K562 (cell line): ENCODE measurements around the gene MTMR10. TPM values are rescaled to one million over a fixed set of nuclear protein-coding genes. Genes with fewer than 3 reads are reported as not detected.
A peak's percentile ranks its signal among the peaks of the same experiment; 100 is the strongest.

Experiments
- ATAC-seq: fragments of 200-7000 bp; cut with Tn5 transposase; 3 replicates; pipeline ENCODE4 v1.9.1; 2020; ENCODE audit warnings: moderate library complexity
- BruUV-seq: library from RNA; stranded (reverse); fragments of 400-500 nt; replicated peaks from 2 replicates; lab custom pipeline; 2021; lab: Mats Ljungman, UMichigan
- CTCF ChIA-PET: fragments of 300-600 bp; formaldehyde crosslinking; extraction: SDS; loops from one replicate; lab custom pipeline; 2021; ENCODE audit warnings: low intra/inter-chr PET ratio; lab: Yijun Ruan, JAX
- POLR2A ChIA-PET: fragments of 300-600, 350-650 bp; sonication (Branson Sonifier 250); formaldehyde crosslinking; extraction: SDS; loops from one replicate; lab custom pipeline; 2021; ENCODE audit warnings: antibody characterized with exemption, inconsistent platforms; lab: Yijun Ruan, JAX
- DNase-seq, 4 experiments: peaks; one replicate each; pipeline versions ENCODE4 v3.0.0 to v3.0.0-alpha.2; 2011 to 2018; ENCODE audit warnings: low spot score in 3 of 4, mixed read lengths in 3 of 4; ENCODE audit errors: extremely low read depth in 1 of 4
- FAIRE-seq: peaks from 2 replicates; lab custom pipeline; 2011; peaks lifted over from hg19 to GRCh38; lab: Jason Lieb, UNC
- H2AFZ ChIP-seq: 2 replicates; pipeline ENCODE4 v1.6.0; 2011; ENCODE audit warnings: low read depth, low read length, control low read depth, inconsistent platforms
- H3K27ac ChIP-seq: fragments of 200-600 bp; 3 replicates; pipeline ENCODE4 v1.8.0; 2011; ENCODE audit warnings: low read depth, mild to moderate bottlenecking, control low read depth, inconsistent platforms, low read length, moderate library complexity, mixed read lengths; ENCODE audit errors: extremely low read depth
- H3K27me3 ChIP-seq, 2 experiments: fragments of 300-600 bp in 1 of 2; 2 replicates in 1 of 2; 3 replicates in 1 of 2; pipeline versions ENCODE4 v1.6.0 to v1.8.0; 2011; ENCODE audit warnings: inconsistent platforms in 2 of 2, low read length in 2 of 2, mild to moderate bottlenecking in 1 of 2, mixed read lengths in 1 of 2, moderate library complexity in 1 of 2; ENCODE audit not compliant: control insufficient read depth in 2 of 2, insufficient read depth in 2 of 2
- H3K36me3 ChIP-seq: fragments of 300-600 bp; 3 replicates; pipeline ENCODE4 v1.8.0; 2011; ENCODE audit warnings: mild to moderate bottlenecking, low read length, inconsistent platforms; ENCODE audit not compliant: control insufficient read depth, insufficient read depth
- H3K4me1 ChIP-seq, 2 experiments: fragments of 200-600 bp in 1 of 2; replicated peaks in 1 of 2; 2 replicates in 1 of 2; 3 replicates in 1 of 2; pipeline versions ENCODE4 v1.5.1 to v1.8.0; 2011; ENCODE audit warnings: inconsistent platforms in 2 of 2, low read length in 2 of 2, mild to moderate bottlenecking in 1 of 2, mixed read lengths in 1 of 2, moderate library complexity in 1 of 2; ENCODE audit not compliant: control insufficient read depth in 2 of 2, insufficient read depth in 2 of 2
- H3K4me2 ChIP-seq: 2 replicates; pipeline ENCODE4 v1.6.1; 2011; ENCODE audit warnings: low read length, control low read depth, inconsistent platforms, mixed read lengths; ENCODE audit not compliant: insufficient read depth
- H3K4me3 ChIP-seq: fragments of 200-600 bp; sonication (generic), shearing (Covaris generic); 2 replicates; pipeline ENCODE4 v1.5.1; 2016; ENCODE audit warnings: control low read depth, inconsistent platforms
- H3K79me2 ChIP-seq: fragments of 200-600 bp; 3 replicates; pipeline ENCODE4 v1.8.0; 2011; ENCODE audit warnings: low read length, inconsistent platforms; ENCODE audit not compliant: control insufficient read depth, insufficient read depth
- H3K9ac ChIP-seq, 2 experiments: 2 replicates each; pipeline versions ENCODE4 v1.6.0 to v1.6.1; 2011; ENCODE audit warnings: low read depth in 2 of 2, low read length in 2 of 2, control low read depth in 1 of 2, inconsistent platforms in 1 of 2, mild to moderate bottlenecking in 1 of 2, mixed read lengths in 1 of 2; ENCODE audit not compliant: insufficient read depth in 1 of 2
- H3K9me1 ChIP-seq: one replicate; pipeline ENCODE4 v1.6.0; 2011; ENCODE audit warnings: inconsistent platforms, mild to moderate bottlenecking, low read length, moderate library complexity; ENCODE audit not compliant: control insufficient read depth, insufficient read depth
- H3K9me3 ChIP-seq: replicated peaks from 2 replicates; pipeline ENCODE4 v1.5.1; 2011; ENCODE audit warnings: low read depth, low read length, inconsistent platforms; ENCODE audit not compliant: control insufficient read depth, insufficient read depth
- H4K20me1 ChIP-seq: replicated peaks from 2 replicates; pipeline ENCODE4 v1.6.1; 2011; ENCODE audit warnings: low read length, inconsistent platforms, mixed read lengths; ENCODE audit not compliant: control insufficient read depth, insufficient read depth
- JUNB ChIP-seq: fragments of 450-650 bp; formaldehyde crosslinking; conservative IDR thresholded peaks from 2 replicates; pipeline ENCODE4 v1.4.0; 2020; ENCODE audit warnings: mild to moderate bottlenecking
- OTX1 ChIP-seq: fragments of 450-650 bp; formaldehyde crosslinking; IDR thresholded peaks from 2 replicates; pipeline ENCODE4 v1.4.0; 2022; ENCODE audit warnings: mild to moderate bottlenecking
- RBM22 ChIP-seq: fragments of 200-400 bp; formaldehyde crosslinking; IDR thresholded peaks from 2 replicates; pipeline ENCODE4 v1.6.1; 2018; ENCODE audit warnings: low read length, low read depth; ENCODE audit not compliant: poor library complexity, severe bottlenecking
- ZNF184 ChIP-seq: sonication (generic); formaldehyde crosslinking; IDR thresholded peaks from 2 replicates; pipeline ENCODE4 v1.5.0; 2020; ENCODE audit warnings: missing genetic modification reagents
- ZNF217 ChIP-seq: sonication (generic); formaldehyde crosslinking; IDR thresholded peaks from 2 replicates; pipeline ENCODE4 v1.8.0; 2022; ENCODE audit warnings: mild to moderate bottlenecking, missing genetic modification reagents
- ZNF586 ChIP-seq: fragments of 450-650 bp; formaldehyde crosslinking; conservative IDR thresholded peaks from 2 replicates; pipeline ENCODE4 v1.4.0; 2020; ENCODE audit warnings: mild to moderate bottlenecking, moderate library complexity
- whole genome bisulfite sequencing: fragments of 100-300 bp; shearing (Covaris generic); methylation state at CpG from one replicate; pipeline ENCODE4 v1.1.6; 2016; ENCODE audit warnings: low coverage, mixed read lengths; ENCODE audit not compliant: insufficient coverage; ENCODE audit errors: missing lambda C conversion rate; 5-methylcytosine and 5-hydroxymethylcytosine counted together
- in situ Hi-C: fragments of 300-500 bp; cut with MboI; formaldehyde crosslinking; loops from 4 replicates; pipeline ENCODE4 v1.15.0; 2018; ENCODE audit warnings: inconsistent platforms, mixed read lengths
- intact Hi-C: fragments of 100-400 bp; cut with micrococcal nuclease; formaldehyde crosslinking; loops from 2 replicates; pipeline ENCODE4 v1.14.2; 2022
- polyA plus RNA-seq, 8 experiments: library from polyadenylated mRNA; depleted of rRNA in 4 of 8; stranded (reverse) in 5 of 8; unstranded in 3 of 8; fragments of >200 nt; fragmentation: Nextera tagmentation in 2 of 8; fragmentation: Illumina TruSeq in 1 of 8; extraction: Ambion mirVana in 2 of 8; extraction: Trizol in 1 of 8; gene quantifications; 2 replicates each; pipeline versions ENCODE4 v1.2.1 to v1.2.3, GENCODE V29; 2011 to 2014; ENCODE audit warnings: inconsistent platforms in 1 of 8, missing spikeins in 1 of 8
- total RNA-seq, 7 experiments: library from RNA; depleted of rRNA in 6 of 7; stranded (reverse); fragments of >200 nt in 6 of 7; fragmentation: Illumina TruSeq in 2 of 7; extraction: Trizol in 2 of 7; gene quantifications; 2 replicates each; pipeline versions ENCODE4 v1.2.1 to v1.2.3, GENCODE V29; 2011 to 2021; ENCODE audit warnings: low replicate concordance in 1 of 7
- TF ChIP-seq, protein P1 (sequence below): fragments of 250-450 bp; sonication (Bioruptor Pico); IDR thresholded peaks from 2 replicates; pipeline ENCODE4 v1.5.0; 2021; ENCODE audit warnings: mild to moderate bottlenecking, moderate library complexity
- TF ChIP-seq, protein P2 (sequence below): fragments of 450-650 bp; formaldehyde crosslinking; IDR thresholded peaks from 2 replicates; pipeline ENCODE4 v1.4.0; 2022; ENCODE audit warnings: missing genetic modification characterization

Gene MTMR10
- total and polyA plus RNA-seq, 9 of the 15 experiments (the other 6 are each of a cell fraction or from before 2014, with no cell fraction given), result 1.6 to 6.8 (median 4.8) TPM

DNA sequence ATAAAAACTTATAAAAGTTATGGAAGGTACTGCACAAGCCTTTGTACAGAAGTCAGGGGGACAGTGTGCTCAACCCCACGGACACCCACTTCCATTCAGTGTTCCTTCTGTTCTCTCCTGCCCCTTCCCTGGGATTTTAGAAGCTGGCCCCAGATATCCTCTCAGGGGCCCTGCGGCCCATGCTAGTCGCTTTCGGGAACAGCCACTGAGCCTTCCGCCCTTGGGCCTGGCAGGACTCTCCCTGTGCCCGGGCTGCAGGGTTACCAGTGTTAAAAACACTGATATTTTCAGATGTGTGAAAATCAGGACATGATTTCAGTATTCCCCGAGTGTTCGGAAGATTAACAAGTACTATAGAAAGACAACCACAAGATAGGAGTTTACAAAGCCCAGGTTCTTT, 65.3 kb downstream of the MTMR10 start (continued):
- TF ChIP-seq, protein P1, sequence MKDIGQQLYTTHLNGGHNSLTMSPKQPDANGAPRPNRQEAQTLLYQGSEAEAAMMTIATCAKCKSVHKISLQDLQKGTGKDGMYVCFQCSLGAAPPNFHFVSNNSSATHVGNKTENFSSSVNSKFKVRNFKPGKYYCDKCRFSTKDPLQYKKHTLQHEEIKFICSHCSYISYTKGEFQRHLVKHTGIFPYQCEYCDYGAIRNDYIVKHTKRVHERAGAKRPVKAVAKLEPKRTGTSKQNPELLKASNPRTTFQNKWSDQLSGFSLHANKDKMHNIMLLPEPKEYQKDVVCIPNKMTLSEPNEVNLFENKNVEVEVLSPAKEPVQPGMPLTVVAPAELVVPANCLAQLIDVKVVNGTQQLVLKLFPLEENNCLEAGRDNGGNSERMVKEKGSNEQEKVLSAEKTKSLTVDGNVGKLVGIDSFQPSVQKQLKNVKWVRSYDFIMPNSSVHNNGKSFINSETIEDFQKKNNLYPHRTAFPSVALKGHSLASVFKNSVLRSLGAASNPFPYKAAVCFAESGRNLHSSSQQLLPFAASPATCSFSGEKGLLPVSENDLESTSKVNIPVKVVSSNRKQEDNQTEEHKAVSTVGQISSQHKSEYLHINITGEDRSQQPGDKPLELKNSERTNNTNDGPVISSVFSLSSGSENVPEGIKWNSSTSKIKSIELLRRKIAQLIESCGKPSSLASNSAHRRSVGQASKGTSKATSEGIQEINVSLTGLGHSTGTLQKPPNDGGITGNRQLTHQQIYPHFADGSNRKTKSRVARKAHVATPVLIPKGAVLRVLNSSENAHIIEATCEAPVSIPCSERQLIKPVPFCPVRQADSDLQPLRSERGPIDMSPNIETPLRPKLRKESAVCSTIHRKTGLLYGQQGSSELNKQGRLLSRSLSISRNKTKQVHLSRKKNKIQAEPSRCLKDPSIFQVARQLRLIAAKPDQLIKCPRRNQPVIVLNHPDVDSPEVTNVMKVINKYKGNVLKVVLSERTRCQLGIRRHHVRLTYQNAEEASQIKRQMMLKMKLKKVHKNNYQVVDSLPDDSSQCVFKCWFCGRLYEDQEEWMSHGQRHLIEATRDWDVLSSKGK (CRISPR knock-in tag), result no peak
- TF ChIP-seq RBM22 (no peak), ZNF217 (no peak), ZNF184 (no peak), ZNF586 (CRISPR knock-in tag) (no peak), JUNB (no peak)
- TF ChIP-seq, protein P2, sequence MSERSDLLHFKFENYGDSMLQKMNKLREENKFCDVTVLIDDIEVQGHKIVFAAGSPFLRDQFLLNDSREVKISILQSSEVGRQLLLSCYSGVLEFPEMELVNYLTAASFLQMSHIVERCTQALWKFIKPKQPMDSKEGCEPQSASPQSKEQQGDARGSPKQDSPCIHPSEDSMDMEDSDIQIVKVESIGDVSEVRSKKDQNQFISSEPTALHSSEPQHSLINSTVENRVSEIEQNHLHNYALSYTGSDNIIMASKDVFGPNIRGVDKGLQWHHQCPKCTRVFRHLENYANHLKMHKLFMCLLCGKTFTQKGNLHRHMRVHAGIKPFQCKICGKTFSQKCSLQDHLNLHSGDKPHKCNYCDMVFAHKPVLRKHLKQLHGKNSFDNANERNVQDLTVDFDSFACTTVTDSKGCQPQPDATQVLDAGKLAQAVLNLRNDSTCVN, result no peak

- 0 out of 2 replicates have a peak, but pooled peaks cover 6% of the 10 kb centered on the region for H4K20me1 ChIP-seq
- ATAC-seq (no peak), DNase-seq (no peak), FAIRE-seq (no peak)
- no TSS peak for BruUV-seq
- peak overlapping the region in 1 of 2 experiments; percentile 39; a peak in 1 of 4 replicates for H3K9ac ChIP-seq
- no peak for TF ChIP-seq OTX1 (CRISPR knock-in tag)
- CTCF ChIA-PET, result no interaction called here
- 74% methylated on average over 9 of the region's 9 CpGs for WGBS
- POLR2A ChIA-PET, result no interaction called here
- H3K27me3 ChIP-seq, result no peaks in the 10 kb centered on the region; a peak in 1 of 5 replicates
- no peak overlapping the region for H3K4me2 ChIP-seq
- peaks cover 89% of the 10 kb centered on the region for H3K36me3 ChIP-seq
- no peak overlapping the region for H2AFZ ChIP-seq
- no peak overlapping the region for H3K4me3 ChIP-seq
- no peaks in the 10 kb centered on the region for H3K4me1 ChIP-seq
- H3K27ac ChIP-seq, result no peak overlapping the region
- no peaks in the 10 kb centered on the region for H3K9me1 ChIP-seq
- no peaks in the 10 kb centered on the region for H3K9me3 ChIP-seq
- intact Hi-C loops, result no loop called here
- in situ Hi-C loops, result no loop called here
- H3K79me2 ChIP-seq, result no peaks in the 10 kb centered on the region
Measured at GRCh38 chr15:30925686-30926085, 65.7 kb downstream of the MTMR10 start.
